H1 (cell line): Measurements from ENCODE around the gene CCL26. TPM values are rescaled to one million over a fixed set of nuclear protein-coding genes. Genes with fewer than 3 reads are reported as not detected.

Source experiments
- CTCF ChIA-PET: fragments of 300-600 bp; sonication (Branson Sonifier 250); formaldehyde crosslinking; loops from one replicate; lab custom pipeline; 2021; ENCODE audit not compliant: partially characterized antibody; lab: Charles Lee
- POLR2A ChIA-PET: fragments of 300-600 bp; sonication (Branson Sonifier 250); formaldehyde crosslinking; loops from one replicate; lab custom pipeline; 2021; ENCODE audit warnings: inconsistent platforms; ENCODE audit not compliant: partially characterized antibody; lab: Charles Lee
- DNase-seq, 2 experiments: peaks; one replicate each; pipeline versions ENCODE4 v3.0.0 to v3.0.0-alpha.2; 2010 to 2022; ENCODE audit warnings: low spot score in 2 of 2, low read depth in 1 of 2, mixed read lengths in 1 of 2
- FAIRE-seq: peaks from 2 replicates; lab custom pipeline; 2011; peaks lifted over from hg19 to GRCh38; lab: Jason Lieb, UNC
- H2AFZ ChIP-seq: 2 replicates; pipeline ENCODE4 v1.8.1; 2012; ENCODE audit warnings: low read length, inconsistent platforms
- H2AK5ac ChIP-seq: 2 replicates; pipeline ENCODE4 v1.6.1; 2013; ENCODE audit warnings: low read depth, low read length
- H2BK120ac ChIP-seq: replicated peaks from 2 replicates; pipeline ENCODE3; 2013; ENCODE audit warnings: low read depth, low read length, inconsistent platforms
- H2BK12ac ChIP-seq: 2 replicates; pipeline ENCODE4 v1.6.1; 2013; ENCODE audit warnings: low read depth, low read length
- H2BK15ac ChIP-seq: 2 replicates; pipeline ENCODE4 v1.6.1; 2013; ENCODE audit warnings: low read length
- H2BK20ac ChIP-seq: 2 replicates; pipeline ENCODE4 v1.6.1; 2013; ENCODE audit warnings: low read length
- H2BK5ac ChIP-seq: 2 replicates; pipeline ENCODE4 v1.6.1; 2013; ENCODE audit warnings: low read depth, low read length
- H3K14ac ChIP-seq: 2 replicates; pipeline ENCODE4 v1.6.1; 2013; ENCODE audit warnings: inconsistent platforms; ENCODE audit not compliant: insufficient read length
- H3K18ac ChIP-seq: 2 replicates; pipeline ENCODE4 v1.6.1; 2013; ENCODE audit warnings: low read length; ENCODE audit errors: extremely low read depth
- H3K23ac ChIP-seq: 2 replicates; pipeline ENCODE4 v1.6.1; 2013; ENCODE audit warnings: inconsistent platforms; ENCODE audit not compliant: insufficient read length
- H3K23me2 ChIP-seq: 2 replicates; pipeline ENCODE4 v1.6.1; 2013; ENCODE audit warnings: low read depth, low read length
- H3K27ac ChIP-seq: 2 replicates; pipeline ENCODE4 v1.6.1; 2011; ENCODE audit warnings: low read depth, low read length, inconsistent platforms
- H3K27me3 ChIP-seq, 4 experiments: replicated peaks in 1 of 4; 1 replicate in 1 of 4; 2 replicates in 3 of 4; pipeline versions ENCODE4 v1.6.1 to v1.8.1; 2011 to 2013; ENCODE audit warnings: low read length in 3 of 4, mild to moderate bottlenecking in 3 of 4, inconsistent platforms in 2 of 4, mixed read lengths in 2 of 4, moderate library complexity in 1 of 4; ENCODE audit not compliant: control insufficient read depth in 3 of 4, insufficient read depth in 3 of 4; ENCODE audit errors: extremely low read depth in 1 of 4
- H3K36me3 ChIP-seq, 4 experiments: 2 replicates each; pipeline versions ENCODE4 v1.6.1 to v1.8.1; 2011 to 2013; ENCODE audit warnings: mild to moderate bottlenecking in 4 of 4, low read length in 3 of 4, moderate library complexity in 2 of 4, control low read depth in 1 of 4, inconsistent platforms in 1 of 4; ENCODE audit not compliant: insufficient read depth in 4 of 4, control insufficient read depth in 2 of 4
- H3K4ac ChIP-seq: replicated peaks from 2 replicates; pipeline ENCODE3; 2013; ENCODE audit warnings: low read length, low read depth, mixed read lengths, inconsistent platforms; ENCODE audit not compliant: insufficient read length
- H3K4me1 ChIP-seq, 4 experiments: replicated peaks in 1 of 4; 1 replicate in 1 of 4; 2 replicates in 3 of 4; pipeline versions ENCODE4 v1.6.1 to v1.8.1; 2011 to 2013; ENCODE audit warnings: low read length in 3 of 4, inconsistent platforms in 2 of 4, mixed read lengths in 1 of 4; ENCODE audit not compliant: insufficient read depth in 4 of 4, control insufficient read depth in 3 of 4
- H3K4me2 ChIP-seq, 2 experiments: 2 replicates each; pipeline versions ENCODE4 v1.6.1 to v1.8.1; 2011 to 2013; ENCODE audit warnings: low read depth in 2 of 2, low read length in 2 of 2, control low read depth in 1 of 2, inconsistent platforms in 1 of 2, mild to moderate bottlenecking in 1 of 2; ENCODE audit not compliant: insufficient read depth in 1 of 2
- H3K4me3 ChIP-seq, 4 experiments: fragments of 200-600, 300-600 bp in 1 of 4; sonication (generic), shearing (Covaris generic), sonication (Bioruptor Twin) in 1 of 4; 2 replicates each; pipeline versions ENCODE4 v1.5.1 to v1.8.1; 2011 to 2016; ENCODE audit warnings: low read length in 4 of 4, low read depth in 3 of 4, control low read depth in 2 of 4, inconsistent platforms in 2 of 4, mild to moderate bottlenecking in 2 of 4, mixed read lengths in 1 of 4, moderate library complexity in 1 of 4; ENCODE audit not compliant: insufficient read depth in 2 of 4; ENCODE audit errors: extremely low read depth in 1 of 4
- H3K56ac ChIP-seq: replicated peaks from 2 replicates; pipeline ENCODE3; 2013; ENCODE audit warnings: low read depth, mild to moderate bottlenecking, mixed read lengths, low read length, inconsistent platforms; ENCODE audit not compliant: insufficient read length
- H3K79me1 ChIP-seq: 2 replicates; pipeline ENCODE4 v1.6.1; 2013; ENCODE audit warnings: low read depth, low read length, control low read depth
- H3K79me2 ChIP-seq, 2 experiments: 2 replicates each; pipeline versions ENCODE4 v1.6.1 to v1.8.1; 2012 to 2013; ENCODE audit warnings: low read length in 2 of 2, mild to moderate bottlenecking in 2 of 2, inconsistent platforms in 1 of 2; ENCODE audit not compliant: insufficient read depth in 2 of 2, control insufficient read depth in 1 of 2
- H3K9ac ChIP-seq, 4 experiments: replicated peaks in 1 of 4; 1 replicate in 1 of 4; 2 replicates in 3 of 4; pipeline versions ENCODE4 v1.6.1 to v1.8.1; 2011 to 2013; ENCODE audit warnings: low read depth in 3 of 4, low read length in 3 of 4, control low read depth in 2 of 4, mild to moderate bottlenecking in 2 of 4, moderate library complexity in 2 of 4, inconsistent platforms in 1 of 4; ENCODE audit errors: extremely low read depth in 1 of 4
- H3K9me3 ChIP-seq, 2 experiments: 2 replicates each; pipeline versions ENCODE4 v1.6.1 to v1.8.1; 2012 to 2013; ENCODE audit warnings: mild to moderate bottlenecking in 2 of 2, moderate library complexity in 2 of 2, control low read depth in 1 of 2, inconsistent platforms in 1 of 2, low read depth in 1 of 2, low read length in 1 of 2, mixed read lengths in 1 of 2; ENCODE audit not compliant: insufficient read depth in 2 of 2
- H4K20me1 ChIP-seq, 2 experiments: replicated peaks in 1 of 2; 2 replicates each; pipeline versions ENCODE3 to v1.8.1; 2011 to 2013; ENCODE audit warnings: inconsistent platforms in 2 of 2, low read length in 2 of 2, mild to moderate bottlenecking in 1 of 2; ENCODE audit not compliant: insufficient read depth in 2 of 2, control insufficient read depth in 1 of 2
- H4K5ac ChIP-seq: 2 replicates; pipeline ENCODE4 v1.6.1; 2013; ENCODE audit warnings: low read length, low read depth, mixed read lengths, inconsistent platforms; ENCODE audit not compliant: insufficient read length
- H4K8ac ChIP-seq: 2 replicates; pipeline ENCODE4 v1.8.0; 2013; ENCODE audit warnings: mild to moderate bottlenecking, moderate library complexity, low read length, inconsistent platforms; ENCODE audit not compliant: insufficient read depth; ENCODE audit errors: extremely low read depth
- H4K91ac ChIP-seq: replicated peaks from 2 replicates; pipeline ENCODE3; 2013; ENCODE audit warnings: low read length, mixed read lengths, inconsistent platforms; ENCODE audit not compliant: insufficient read length
- ATF3 ChIP-seq: IDR thresholded peaks from 2 replicates; pipeline ENCODE4 v1.6.1; 2011; ENCODE audit warnings: low read depth, mild to moderate bottlenecking, low read length; ENCODE audit not compliant: insufficient read depth
- CBX5 ChIP-seq: fragments of 300-800, 300-1000 bp; sonication (generic); IDR thresholded peaks from 2 replicates; pipeline ENCODE4 v1.7.1; 2016; ENCODE audit warnings: antibody characterized with exemption, low read length, low read depth
- CHD2 ChIP-seq: IDR thresholded peaks from 2 replicates; pipeline ENCODE4 v1.6.1; 2012; ENCODE audit warnings: low read length, improper control_type of control experiment
- JUND ChIP-seq: IDR thresholded peaks from 2 replicates; pipeline ENCODE4 v1.6.1; 2011; ENCODE audit warnings: mild to moderate bottlenecking, improper control_type of control experiment, low read length
- POLR2A ChIP-seq, 2 experiments: IDR thresholded peaks; 1 replicate in 1 of 2; 2 replicates in 1 of 2; pipeline ENCODE4 v1.6.1; 2011; ENCODE audit warnings: low read depth in 2 of 2, low read length in 2 of 2, mild to moderate bottlenecking in 2 of 2; ENCODE audit errors: control extremely low read depth in 1 of 2
- RNF2 ChIP-seq: fragments of 200-900, 300-1000 bp; sonication (generic); IDR thresholded peaks from 2 replicates; pipeline ENCODE4 v1.7.1; 2016; ENCODE audit warnings: borderline replicate concordance, low read depth, mild to moderate bottlenecking, antibody characterized with exemption, low read length; ENCODE audit not compliant: poor library complexity, severe bottlenecking; ENCODE audit errors: missing control alignments
- RXRA ChIP-seq: IDR thresholded peaks from 2 replicates; pipeline ENCODE4 v1.6.1; 2011; ENCODE audit warnings: low read depth, mild to moderate bottlenecking, low read length, moderate library complexity; ENCODE audit not compliant: insufficient read depth
- SAP30 ChIP-seq: fragments of 300-600 bp; sonication (generic); IDR thresholded peaks from 2 replicates; pipeline ENCODE4 v1.7.1; 2012; ENCODE audit warnings: low read length, moderate library complexity, mild to moderate bottlenecking, inconsistent platforms; ENCODE audit not compliant: insufficient read depth, insufficient replicate concordance
- SIN3A ChIP-seq, 2 experiments: IDR thresholded peaks in 1 of 2; conservative IDR thresholded peaks in 1 of 2; 2 replicates each; pipeline ENCODE4 v1.6.1; 2011 to 2012; ENCODE audit warnings: low read length in 2 of 2, improper control_type of control experiment in 1 of 2, low read depth in 1 of 2, mild to moderate bottlenecking in 1 of 2
- SP1 ChIP-seq: IDR thresholded peaks from 2 replicates; pipeline ENCODE4 v1.6.1; 2011; ENCODE audit warnings: low read depth, low read length
- SP2 ChIP-seq: IDR thresholded peaks from 2 replicates; pipeline ENCODE4 v1.6.1; 2012; ENCODE audit warnings: mild to moderate bottlenecking, low read length, inconsistent platforms
- YY1 ChIP-seq: IDR thresholded peaks from 2 replicates; pipeline ENCODE4 v1.6.1; 2011; ENCODE audit warnings: low read depth, mild to moderate bottlenecking, low read length
- WGBS, 2 experiments: shearing (Covaris generic) in 1 of 2; methylation state at CpG; one replicate each; pipeline versions ENCODE4 v1.1.6 to v1.1.7; 2013 to 2015; ENCODE audit warnings: low lambda C conversion rate in 2 of 2, mixed read lengths in 2 of 2, inconsistent platforms in 1 of 2, low coverage in 1 of 2, missing lambda C conversion rate in 1 of 2; ENCODE audit not compliant: insufficient replicate concordance in 2 of 2, insufficient coverage in 1 of 2, insufficient read length in 1 of 2; ENCODE audit errors: extremely low coverage in 1 of 2, missing lambda C conversion rate in 1 of 2; 5-methylcytosine and 5-hydroxymethylcytosine counted together
- polyA plus RNA-seq, 7 experiments: library from polyadenylated mRNA; depleted of rRNA in 3 of 7; stranded (reverse) in 5 of 7; unstranded in 2 of 7; fragments of >200 nt in 5 of 7; fragments of 200-250 nt in 2 of 7; gene quantifications; 1 replicate in 5 of 7; 2 replicates in 1 of 7; 4 replicates in 1 of 7; pipeline versions ENCODE4 v1.2.1 to v1.2.3, GENCODE V29; 2011 to 2013; ENCODE audit warnings: missing spikeins in 2 of 7, mixed read lengths in 2 of 7
- total RNA-seq: library from RNA; stranded (reverse); fragmentation: NEBNext Ultra II Directional; extraction: Animal tissue kit (Norgen Biotek cat#: 25700); gene quantifications from 2 replicates; pipeline ENCODE4 v1.2.1, GENCODE V29; 2021
- TF ChIP-seq, protein P1 (sequence below): IDR thresholded peaks from 2 replicates; pipeline ENCODE4 v1.6.1; 2012; ENCODE audit warnings: inconsistent platforms

CCL26 gene
- total and polyA plus RNA-seq, 2 of the 8 experiments (the other 6 are each of a cell fraction or from before 2014, with no cell fraction given) = 8.7 to 14.9 TPM

GRCh38 chr7:75815418-75816064 is 43.5 kb upstream of the CCL26 start:
- Histone ChIP-seq H3K4me2 (no peak overlapping the region), H3K9ac (no peak overlapping the region), H4K8ac (no peak overlapping the region; the same call in 1 of the 2 replicates), H4K20me1 (peaks cover 0 to 1% of the 10 kb centered on the region in 2 experiments), H2BK5ac (no peak overlapping the region), H3K56ac (no peak overlapping the region), H3K36me3 (no peaks in the 10 kb centered on the region), H2BK12ac (no peak overlapping the region), H2BK20ac (no peak overlapping the region), H3K79me2 (no peaks in the 10 kb centered on the region), H3K79me1 (no peaks in the 10 kb centered on the region), H3K23me2 (peaks cover 2% of the 10 kb centered on the region; the same call in 1 of the 2 replicates), H3K18ac (no peak overlapping the region), H3K4ac (no peak overlapping the region), H3K23ac (no peak overlapping the region), H3K9me3 (no peaks in the 10 kb centered on the region), H4K91ac (no peak overlapping the region), H3K27ac (no peak overlapping the region), H3K4me3 (no peak overlapping the region), H4K5ac (no peak overlapping the region), H2BK15ac (no peak overlapping the region), H3K14ac (no peak overlapping the region), H2BK120ac (peak overlapping the region; percentile 33), H3K4me1 (peaks cover 0 to 3% (median 0%) of the 10 kb centered on the region in 4 experiments; a peak in 2 of 7 replicates), H3K27me3 (no peaks in the 10 kb centered on the region; a peak in 2 of 7 replicates), H2AK5ac (no peak overlapping the region), H2AFZ (no peak overlapping the region)
- DNase-seq = no peak
- TF ChIP-seq POLR2A (IDR thresholded peaks at IDR 0.05; ENCODE audit: control extremely low read depth in 1 of 2, low read depth in 2 of 2, low read length in 2 of 2) = no peak
- no peak for TF ChIP-seq RNF2
- TF ChIP-seq SAP30 = no peak
- no peak for TF ChIP-seq CBX5
- TF ChIP-seq JUND = no peak
- TF ChIP-seq RXRA = no peak
- TF ChIP-seq SP1 = no peak
- TF ChIP-seq SP2 = no peak
- TF ChIP-seq, protein P1, sequence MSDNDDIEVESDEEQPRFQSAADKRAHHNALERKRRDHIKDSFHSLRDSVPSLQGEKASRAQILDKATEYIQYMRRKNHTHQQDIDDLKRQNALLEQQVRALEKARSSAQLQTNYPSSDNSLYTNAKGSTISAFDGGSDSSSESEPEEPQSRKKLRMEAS = no peak
- TF ChIP-seq CHD2 = no peak
- TF ChIP-seq YY1 = no peak
- no peak for TF ChIP-seq SIN3A (conservative IDR thresholded peaks at IDR 0.05 in 1 of 2, IDR thresholded peaks at IDR 0.05 in 1 of 2; ENCODE audit: low read depth in 1 of 2, low read length in 2 of 2)
- no peak for TF ChIP-seq ATF3
- ChIA-PET POLR2A (no interaction called here), CTCF (no interaction called here)
- no peak for FAIRE-seq
- 90% methylated on average over 10 of the region's 10 CpGs; no CpG with 5 or more reads in 1 of the 2 experiments for WGBS, 2 experiments
